Measurements from ENCODE around the gene GYS1. TPM values are rescaled to one million over a fixed set of nuclear protein-coding genes. Genes with fewer than 3 reads are reported as not detected.

GYS1 gene
- total and polyA plus RNA-seq, 10 of the 15 experiments (the other 5 are each of a cell fraction or from before 2014, with no cell fraction given) = 3.7 to 62.0 (median 37.3) TPM

GRCh38 chr19:48993175-48994034 is at the start of gene GYS1, which contains the start of gene RUVBL2 (continued):
- TF ChIP-seq TBL1XR1 (IDR thresholded peaks at IDR 0.05; ENCODE audit: low read depth, low read length) (no peak), MEF2A (IDR thresholded peaks at IDR 0.05; ENCODE audit: insufficient read depth, low read depth, low read length) (no peak), IKZF2 (IDR thresholded peaks at IDR 0.05) (peak; percentile 97 to 98), MEF2B (IDR thresholded peaks at IDR 0.05; ENCODE audit: partially characterized antibody, poor library complexity, severe bottlenecking) (no peak), IRF4 (IDR thresholded peaks at IDR 0.05; ENCODE audit: low read depth, low read length) (no peak; the same call in 1 of the 2 replicates), FOS (IDR thresholded peaks at IDR 0.05; ENCODE audit: borderline replicate concordance, extremely low read depth, insufficient read length) (peak; percentile 55), IKZF1 (conservative IDR thresholded peaks at IDR 0.05) (peak; percentile 95), MYB (IDR thresholded peaks at IDR 0.05; ENCODE audit: borderline replicate concordance, low read depth, low read length) (peak; percentile 93), PBX3 (IDR thresholded peaks at IDR 0.05; ENCODE audit: insufficient replicate concordance, low read depth, low read length) (peak; percentile 96), EED (IDR thresholded peaks at IDR 0.05; ENCODE audit: low read depth) (peak; percentile 85), TAF1 (IDR thresholded peaks at IDR 0.05; ENCODE audit: borderline replicate concordance, low read depth, low read length) (peak; percentile 87), KDM1A (IDR thresholded peaks at IDR 0.05; ENCODE audit: borderline replicate concordance) (no peak), ZNF622 (IDR thresholded peaks at IDR 0.05) (no peak), SUPT20H (IDR thresholded peaks at IDR 0.05; ENCODE audit: borderline replicate concordance, control insufficient read depth, low read depth, low read length) (no peak), YY1 (IDR thresholded peaks at IDR 0.05; ENCODE audit: low read depth, low read length) (peak; percentile 94), FOXK2 (IDR thresholded peaks at IDR 0.05) (peak; percentile 80), CEBPZ (IDR thresholded peaks at IDR 0.05; ENCODE audit: low read depth, low read length) (peak; percentile 57; the same call in 1 of the 2 replicates), ZNF384 (IDR thresholded peaks at IDR 0.05; ENCODE audit: borderline replicate concordance, low read depth, low read length) (no peak), ZNF687 (IDR thresholded peaks at IDR 0.05) (0 out of 2 replicates have a peak, but pooled peaks have one; percentile 38), SPI1 (IDR thresholded peaks at IDR 0.05; ENCODE audit: borderline replicate concordance, insufficient read depth, low read depth, low read length) (no peak), STAT1 (conservative IDR thresholded peaks at IDR 0.05) (peak; percentile 86; the same call in 1 of the 2 replicates), LARP7 (IDR thresholded peaks at IDR 0.05) (0 out of 2 replicates have a peak, but pooled peaks have one; percentile 7)

Data from GM12878 (cell line).